HCT116 (cell line): ENCODE data around the gene EVL. TPM values are rescaled to one million over a fixed set of nuclear protein-coding genes. Genes with fewer than 3 reads are reported as not detected.

ENCODE experiments used
- ATAC-seq: fragments of 200-7000 bp; cut with Tn5 transposase; 2 replicates; pipeline ENCODE4 v1.9.1; 2020; ENCODE audit warnings: mild to moderate bottlenecking, moderate library complexity
- BruUV-seq: library from RNA; stranded (reverse); fragments of 400-500 nt; replicated peaks from 2 replicates; lab custom pipeline; 2021; lab: Mats Ljungman, UMichigan
- CTCF ChIA-PET: fragments of 300-600 bp; sonication (Branson Sonifier 250); formaldehyde crosslinking; loops from one replicate; lab custom pipeline; 2021; ENCODE audit warnings: antibody characterized with exemption; lab: Charles Lee
- POLR2A ChIA-PET: fragments of 300-600, 350-600 bp; sonication (Branson Sonifier 250); formaldehyde crosslinking; loops from one replicate; lab custom pipeline; 2021; ENCODE audit warnings: antibody characterized with exemption; lab: Charles Lee
- RAD21 ChIA-PET, 2 experiments: fragments of 300-600 bp; sonication (Branson Sonifier 250); formaldehyde crosslinking; loops; one replicate each; lab custom pipeline; 2023; ENCODE audit warnings: low total read pairs in 2 of 2; ENCODE audit not compliant: uncharacterized antibody in 2 of 2, unreplicated experiment in 2 of 2, low non-redundant PET in 1 of 2; lab: Charles Lee
- DNase-seq: peaks from one replicate; pipeline ENCODE4 v3.0.0-alpha.2; 2010; ENCODE audit warnings: low read depth, low spot score
- H2AFZ ChIP-seq: fragments of 200-600 bp; shearing (Covaris generic), sonication (generic); 2 replicates; pipeline ENCODE4 v1.6.1; 2017; ENCODE audit warnings: low read depth, mixed run types, mixed read lengths, antibody characterized with exemption, low read length; ENCODE audit not compliant: poor library complexity, severe bottlenecking
- H3K27ac ChIP-seq: 2 replicates; pipeline ENCODE4 v1.5.1; 2012; ENCODE audit warnings: low read depth, low read length
- H3K27me3 ChIP-seq: fragments of 200-600 bp; sonication (generic); 2 replicates; pipeline ENCODE4 v1.6.1; 2016; ENCODE audit warnings: mixed run types, low read length, mixed read lengths; ENCODE audit not compliant: insufficient read depth
- H3K36me3 ChIP-seq, 2 experiments: fragments of 200-500 bp in 1 of 2; fragments of 200-600 bp in 1 of 2; sonication (Bioruptor generic) in 1 of 2; sonication (generic) in 1 of 2; 2 replicates each; pipeline versions ENCODE4 v1.5.1 to v1.6.1; 2014 to 2016; ENCODE audit warnings: low read length in 2 of 2, inconsistent platforms in 1 of 2, mixed read lengths in 1 of 2, mixed run types in 1 of 2; ENCODE audit not compliant: insufficient read depth in 2 of 2, control insufficient read depth in 1 of 2
- H3K4me1 ChIP-seq, 2 experiments: fragments of 200-600 bp in 1 of 2; sonication (generic) in 1 of 2; 2 replicates each; pipeline versions ENCODE4 v1.5.1 to v1.6.1; 2012 to 2017; ENCODE audit warnings: low read length in 2 of 2, inconsistent platforms in 1 of 2, mild to moderate bottlenecking in 1 of 2, mixed read lengths in 1 of 2, mixed run types in 1 of 2, moderate library complexity in 1 of 2; ENCODE audit not compliant: insufficient read depth in 2 of 2, control insufficient read depth in 1 of 2
- H3K4me2 ChIP-seq: fragments of 200-600 bp; sonication (generic); 2 replicates; pipeline ENCODE4 v1.6.1; 2017; ENCODE audit warnings: mixed run types, low read length, mixed read lengths
- H3K4me3 ChIP-seq, 2 experiments: fragments of 200-600 bp in 1 of 2; sonication (generic) in 1 of 2; replicated peaks in 1 of 2; 2 replicates each; pipeline ENCODE4 v1.5.1; 2011 to 2016; ENCODE audit warnings: low read length in 2 of 2, control low read depth in 1 of 2, low read depth in 1 of 2, mild to moderate bottlenecking in 1 of 2, mixed read lengths in 1 of 2, mixed run types in 1 of 2
- H3K79me2 ChIP-seq: fragments of 200-600 bp; sonication (generic); 2 replicates; pipeline ENCODE4 v1.6.1; 2017; ENCODE audit warnings: mild to moderate bottlenecking, mixed run types, low read length, moderate library complexity, mixed read lengths; ENCODE audit not compliant: insufficient read depth
- H3K9ac ChIP-seq: fragments of 200-600 bp; sonication (generic); 2 replicates; pipeline ENCODE4 v1.6.1; 2016; ENCODE audit warnings: low read length, mixed read lengths
- H3K9me2 ChIP-seq: fragments of 200-600 bp; sonication (generic), shearing (Covaris generic); 2 replicates; pipeline ENCODE4 v1.6.1; 2017; ENCODE audit warnings: mixed run types, mild to moderate bottlenecking, moderate library complexity; ENCODE audit not compliant: insufficient read depth
- H3K9me3 ChIP-seq, 2 experiments: fragments of 200-500 bp in 1 of 2; fragments of 200-600 bp in 1 of 2; sonication (Bioruptor generic) in 1 of 2; sonication (generic) in 1 of 2; 2 replicates each; pipeline ENCODE4 v1.6.1; 2014 to 2017; ENCODE audit warnings: low read length in 2 of 2, mixed read lengths in 2 of 2, inconsistent platforms in 1 of 2, low read depth in 1 of 2, mild to moderate bottlenecking in 1 of 2, mixed run types in 1 of 2, moderate library complexity in 1 of 2; ENCODE audit not compliant: control insufficient read depth in 1 of 2, insufficient read depth in 1 of 2
- H4K20me1 ChIP-seq: fragments of 200-600 bp; sonication (generic), shearing (Covaris generic); 2 replicates; pipeline ENCODE4 v1.6.1; 2017; ENCODE audit warnings: mixed run types, mild to moderate bottlenecking, moderate library complexity; ENCODE audit not compliant: insufficient read depth
- CTCF ChIP-seq, 3 experiments: fragments of 200-600 bp in 1 of 3; sonication (generic) in 1 of 3; IDR thresholded peaks in 2 of 3; conservative IDR thresholded peaks in 1 of 3; 2 replicates each; pipeline ENCODE4 v1.5.1; 2012 to 2017; ENCODE audit warnings: low read depth in 2 of 3, low read length in 2 of 3, antibody characterized with exemption in 1 of 3, borderline replicate concordance in 1 of 3, control low read depth in 1 of 3, mild to moderate bottlenecking in 1 of 3, mixed read lengths in 1 of 3, mixed run types in 1 of 3, moderate library complexity in 1 of 3; ENCODE audit not compliant: insufficient read depth in 1 of 3
- EZH2 ChIP-seq: fragments of 200-600 bp; sonication (generic); IDR thresholded peaks from 2 replicates; pipeline ENCODE4 v1.6.1; 2017; ENCODE audit warnings: antibody characterized with exemption, mixed run types
- JUND ChIP-seq: IDR thresholded peaks from 2 replicates; pipeline ENCODE4 v1.6.1; 2012
- POLR2A ChIP-seq: IDR thresholded peaks from 2 replicates; pipeline ENCODE4 v1.7.0; 2011; ENCODE audit warnings: borderline replicate concordance; ENCODE audit not compliant: insufficient read depth, insufficient read length; ENCODE audit errors: extremely low read depth
- ZBTB33 ChIP-seq: IDR thresholded peaks from 2 replicates; pipeline ENCODE4 v1.6.1; 2011; ENCODE audit warnings: mild to moderate bottlenecking, low read length, moderate library complexity; ENCODE audit not compliant: insufficient replicate concordance; ENCODE audit errors: extremely low read depth
- intact Hi-C: fragments of 100-400 bp; cut with micrococcal nuclease; formaldehyde crosslinking; loops from 2 replicates; pipeline ENCODE4 v1.10.0; 2022
- total RNA-seq: library from RNA; stranded (reverse); gene quantifications from one replicate; pipeline ENCODE4 v1.2.1, GENCODE V29; 2021; ENCODE audit not compliant: unreplicated experiment

EVL gene
- total RNA-seq, 1 experiment from 2014 or later = 19.9 TPM

GRCh38 chr14:100155756-100156616, 90.8 kb downstream of the EVL start:
- ChIA-PET POLR2A (no interaction called here), RAD21 (no interaction called here), CTCF (interaction anchor here (0.5 to 1.1 kb wide), 3 partner anchors 56 to 173 kb away, joined by 3 to 4 read pairs (median 3); no protein-coding TSS in a partner anchor)
- intact Hi-C loops = no loop called here
- Histone ChIP-seq H3K4me2 (no peak overlapping the region), H2AFZ (no peak overlapping the region), H3K79me2 (no peaks in the 10 kb centered on the region), H3K36me3 (no peaks in the 10 kb centered on the region), H3K4me1 (no peaks in the 10 kb centered on the region; a peak in 1 of 4 replicates), H3K9ac (no peak overlapping the region), H3K9me3 (peaks cover 9 to 11% of the 10 kb centered on the region in 2 experiments; a peak in 2 of 4 replicates), H3K9me2 (no peaks in the 10 kb centered on the region), H4K20me1 (no peaks in the 10 kb centered on the region), H3K27me3 (no peaks in the 10 kb centered on the region), H3K27ac (no peak overlapping the region), H3K4me3 (no peak overlapping the region)
- no TSS peak for BruUV-seq
- no peak for TF ChIP-seq CTCF (IDR thresholded peaks at IDR 0.05 in 2 of 3, conservative IDR thresholded peaks at IDR 0.05 in 1 of 3; ENCODE audit: borderline replicate concordance in 1 of 3, insufficient read depth in 1 of 3, low read depth in 2 of 3, low read length in 2 of 3)
- no peak for TF ChIP-seq ZBTB33
- no peak for TF ChIP-seq POLR2A
- TF ChIP-seq EZH2 = no peak
- no peak for TF ChIP-seq JUND
- DNase-seq (no peak), ATAC-seq (no peak)
